Measurements from ENCODE around the gene SH3RF3. TPM values are rescaled to one million over a fixed set of nuclear protein-coding genes. Genes with fewer than 3 reads are reported as not detected.

SH3RF3 gene
- total and polyA plus RNA-seq, 10 of the 15 experiments (the other 5 are each of a cell fraction or from before 2014, with no cell fraction given): 0.08 to 8.8 (median 2.3) TPM

- ChIA-PET POLR2A (no interaction called here), SMC1A (ENCODE audit: uncharacterized antibody, unreplicated experiment) (no interaction called here), RAD21 (ENCODE audit: unreplicated experiment) (interaction anchor here (0.7 kb wide), 1 partner anchor 36 kb away, joined by 3 read pairs; no protein-coding TSS in a partner anchor), CTCF (no interaction called here)
- DNase-seq (ENCODE audit: low read depth, low spot score): no peak
- Histone ChIP-seq H3K36me3 (ENCODE audit: control insufficient read depth in 2 of 2, insufficient read depth in 2 of 2, low read length in 1 of 2) (no peaks in the 10 kb centered on the region), H2AFZ (ENCODE audit: control insufficient read depth, low read depth, low read length) (no peak overlapping the region), H3K79me2 (ENCODE audit: control insufficient read depth, insufficient read depth, low read length) (no peaks in the 10 kb centered on the region), H3K4me3 (no peak overlapping the region), H3K9ac (ENCODE audit: control insufficient read depth, insufficient read depth, low read length) (no peak overlapping the region), H3K4me2 (ENCODE audit: control insufficient read depth, insufficient read depth) (no peak overlapping the region), H3K4me1 (ENCODE audit: control insufficient read depth, insufficient read depth, low read length) (no peaks in the 10 kb centered on the region), H3K9me3 (replicated peaks; ENCODE audit: control insufficient read depth, insufficient read depth, low read length) (no peaks in the 10 kb centered on the region), H4K20me1 (ENCODE audit: control insufficient read depth, insufficient read depth) (no peaks in the 10 kb centered on the region), H3K27ac (ENCODE audit: control insufficient read depth, insufficient read depth) (no peak overlapping the region), H3K27me3 (replicated peaks in 1 of 2; ENCODE audit: control insufficient read depth in 2 of 2, insufficient read depth in 2 of 2, low read length in 1 of 2) (no peaks in the 10 kb centered on the region)
- TF ChIP-seq MEF2A (IDR thresholded peaks at IDR 0.05; ENCODE audit: insufficient read depth, low read depth, low read length): no peak
- TF ChIP-seq, protein P1, sequence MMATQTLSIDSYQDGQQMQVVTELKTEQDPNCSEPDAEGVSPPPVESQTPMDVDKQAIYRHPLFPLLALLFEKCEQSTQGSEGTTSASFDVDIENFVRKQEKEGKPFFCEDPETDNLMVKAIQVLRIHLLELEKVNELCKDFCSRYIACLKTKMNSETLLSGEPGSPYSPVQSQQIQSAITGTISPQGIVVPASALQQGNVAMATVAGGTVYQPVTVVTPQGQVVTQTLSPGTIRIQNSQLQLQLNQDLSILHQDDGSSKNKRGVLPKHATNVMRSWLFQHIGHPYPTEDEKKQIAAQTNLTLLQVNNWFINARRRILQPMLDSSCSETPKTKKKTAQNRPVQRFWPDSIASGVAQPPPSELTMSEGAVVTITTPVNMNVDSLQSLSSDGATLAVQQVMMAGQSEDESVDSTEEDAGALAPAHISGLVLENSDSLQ (IDR thresholded peaks at IDR 0.05): no peak
- TF ChIP-seq STAT1 (conservative IDR thresholded peaks at IDR 0.05): no peak
- TF ChIP-seq PAX5 (IDR thresholded peaks at IDR 0.05; ENCODE audit: borderline replicate concordance, low read depth, low read length): no peak
- no peak for TF ChIP-seq SUZ12 (IDR thresholded peaks at IDR 0.05; ENCODE audit: unreplicated experiment)
- no peak for TF ChIP-seq BACH1 (IDR thresholded peaks at IDR 0.05; ENCODE audit: borderline replicate concordance)
- TF ChIP-seq GATAD2B (conservative IDR thresholded peaks at IDR 0.05; ENCODE audit: low read depth): no peak
- in situ Hi-C loops (cut with MboI) (no loop called here), intact Hi-C loops (cut with micrococcal nuclease; ENCODE audit: unreplicated experiment) (no loop called here)
- no TSS peak for BruUV-seq (replicated peaks)
- no peak for FAIRE-seq
- no peak for ATAC-seq
- 76% methylated on average over 3 of the region's 3 CpGs for WGBS (ENCODE audit: insufficient coverage, insufficient replicate concordance, low lambda C conversion rate, missing lambda C conversion rate)
These were observed 75.4 kb downstream of the SH3RF3 start for GRCh38 chr2:109204412-109204811.

All from GM12878 (cell line).